22Rv1 (cell line): ENCODE measurements around the gene SACM1L.

Experiments used
- H3K27ac ChIP-seq: fragments of 450-650 bp; 2 replicates; pipeline ENCODE4 v1.5.1; 2017
- ZFX ChIP-seq: fragments of 450-650 bp; IDR thresholded peaks from 2 replicates; pipeline ENCODE4 v1.6.1; 2017; ENCODE audit warnings: antibody characterized with exemption, borderline replicate concordance
- TF ChIP-seq, protein P1 (sequence below): fragments of 450-650 bp; IDR thresholded peaks from 2 replicates; pipeline ENCODE4 v1.5.1; 2017; ENCODE audit warnings: mild to moderate bottlenecking

SACM1L gene

DNA sequence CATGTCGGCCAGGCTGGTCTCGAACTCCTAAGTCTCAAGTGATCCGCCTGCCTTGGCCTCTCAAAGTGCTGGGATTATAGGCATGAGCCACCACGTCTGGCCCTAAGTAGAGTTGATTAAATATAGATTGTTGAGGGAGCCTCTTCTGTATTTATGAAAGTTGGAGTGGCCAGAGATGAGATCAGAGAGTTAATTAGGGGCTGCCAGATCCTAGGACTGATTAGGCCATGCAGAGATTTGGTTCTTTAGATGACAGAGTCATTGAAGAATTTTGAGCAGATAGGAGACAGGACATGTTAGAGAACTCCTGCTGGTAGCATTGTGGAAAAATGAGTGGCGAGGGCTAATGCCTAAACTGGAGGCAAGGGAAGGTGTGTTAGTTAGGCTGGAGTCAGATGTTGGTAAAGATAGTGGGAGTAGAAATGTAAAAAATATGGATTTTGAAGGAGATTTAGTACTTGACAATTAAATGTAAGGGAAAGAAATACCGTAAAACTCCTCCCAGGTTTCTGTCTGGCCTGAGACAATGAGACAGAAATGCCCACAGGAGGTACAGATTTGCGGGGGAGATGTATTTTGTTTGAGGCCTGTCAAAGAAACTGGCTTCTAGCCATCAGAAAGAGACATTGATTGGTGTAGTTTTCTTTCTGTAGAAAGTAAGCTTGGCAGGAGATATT lies 23.4 kb downstream of the SACM1L start:
- TF ChIP-seq, protein P1, sequence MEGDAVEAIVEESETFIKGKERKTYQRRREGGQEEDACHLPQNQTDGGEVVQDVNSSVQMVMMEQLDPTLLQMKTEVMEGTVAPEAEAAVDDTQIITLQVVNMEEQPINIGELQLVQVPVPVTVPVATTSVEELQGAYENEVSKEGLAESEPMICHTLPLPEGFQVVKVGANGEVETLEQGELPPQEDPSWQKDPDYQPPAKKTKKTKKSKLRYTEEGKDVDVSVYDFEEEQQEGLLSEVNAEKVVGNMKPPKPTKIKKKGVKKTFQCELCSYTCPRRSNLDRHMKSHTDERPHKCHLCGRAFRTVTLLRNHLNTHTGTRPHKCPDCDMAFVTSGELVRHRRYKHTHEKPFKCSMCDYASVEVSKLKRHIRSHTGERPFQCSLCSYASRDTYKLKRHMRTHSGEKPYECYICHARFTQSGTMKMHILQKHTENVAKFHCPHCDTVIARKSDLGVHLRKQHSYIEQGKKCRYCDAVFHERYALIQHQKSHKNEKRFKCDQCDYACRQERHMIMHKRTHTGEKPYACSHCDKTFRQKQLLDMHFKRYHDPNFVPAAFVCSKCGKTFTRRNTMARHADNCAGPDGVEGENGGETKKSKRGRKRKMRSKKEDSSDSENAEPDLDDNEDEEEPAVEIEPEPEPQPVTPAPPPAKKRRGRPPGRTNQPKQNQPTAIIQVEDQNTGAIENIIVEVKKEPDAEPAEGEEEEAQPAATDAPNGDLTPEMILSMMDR = no peak
- no peak for TF ChIP-seq ZFX
- H3K27ac ChIP-seq = no peak overlapping the region

DNA sequence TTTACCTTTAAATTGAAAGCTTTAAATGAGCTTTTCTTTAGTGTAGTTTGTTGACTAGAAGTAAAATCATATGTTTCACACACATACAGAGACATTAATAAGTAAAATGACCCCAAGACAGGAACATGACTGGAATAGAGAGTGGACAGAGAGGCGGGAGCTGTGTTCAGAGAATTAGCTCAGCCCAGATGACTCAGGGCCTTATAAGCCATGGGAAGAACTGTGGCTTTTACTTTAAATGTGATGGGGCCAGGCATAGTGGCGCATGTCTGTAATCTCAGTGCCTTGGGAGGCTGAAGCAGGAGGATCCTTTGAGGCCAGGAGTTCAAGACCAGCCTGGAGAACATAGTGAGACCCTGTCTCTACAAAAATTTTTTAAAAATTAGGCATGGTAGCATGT lies 26.7 kb downstream of the SACM1L start:
- TF ChIP-seq ZFX = no peak
- TF ChIP-seq, protein P1 = no peak
- no peak overlapping the region for H3K27ac ChIP-seq

DNA sequence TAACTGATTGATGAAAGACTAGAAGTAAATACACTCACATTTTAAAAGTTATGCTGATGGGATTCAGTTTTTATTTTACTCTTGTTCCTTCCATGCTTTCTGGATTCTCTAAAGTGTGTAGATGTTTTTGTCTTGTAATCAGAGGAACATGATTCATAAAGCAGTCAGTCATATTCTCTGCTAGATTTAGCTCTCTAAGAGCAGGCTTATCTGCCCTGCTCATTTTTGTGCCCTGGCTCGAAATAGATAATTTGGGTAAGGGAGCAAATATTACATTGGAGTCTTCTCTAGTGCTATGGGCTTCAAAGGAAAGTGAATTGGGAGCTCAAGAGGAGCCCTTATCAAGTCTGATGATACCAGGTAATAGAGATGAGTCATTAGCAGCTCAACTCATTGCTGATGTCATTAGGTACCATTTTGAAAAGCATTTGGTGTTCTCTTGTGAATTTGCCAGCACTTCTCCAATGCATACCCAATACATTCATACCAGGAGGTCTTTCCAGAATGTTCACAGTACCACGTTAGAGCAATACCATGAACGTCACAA lies 27.7 kb downstream of the SACM1L start:
- no peak overlapping the region for H3K27ac ChIP-seq
- no peak for TF ChIP-seq ZFX
- TF ChIP-seq, protein P1 = no peak

DNA sequence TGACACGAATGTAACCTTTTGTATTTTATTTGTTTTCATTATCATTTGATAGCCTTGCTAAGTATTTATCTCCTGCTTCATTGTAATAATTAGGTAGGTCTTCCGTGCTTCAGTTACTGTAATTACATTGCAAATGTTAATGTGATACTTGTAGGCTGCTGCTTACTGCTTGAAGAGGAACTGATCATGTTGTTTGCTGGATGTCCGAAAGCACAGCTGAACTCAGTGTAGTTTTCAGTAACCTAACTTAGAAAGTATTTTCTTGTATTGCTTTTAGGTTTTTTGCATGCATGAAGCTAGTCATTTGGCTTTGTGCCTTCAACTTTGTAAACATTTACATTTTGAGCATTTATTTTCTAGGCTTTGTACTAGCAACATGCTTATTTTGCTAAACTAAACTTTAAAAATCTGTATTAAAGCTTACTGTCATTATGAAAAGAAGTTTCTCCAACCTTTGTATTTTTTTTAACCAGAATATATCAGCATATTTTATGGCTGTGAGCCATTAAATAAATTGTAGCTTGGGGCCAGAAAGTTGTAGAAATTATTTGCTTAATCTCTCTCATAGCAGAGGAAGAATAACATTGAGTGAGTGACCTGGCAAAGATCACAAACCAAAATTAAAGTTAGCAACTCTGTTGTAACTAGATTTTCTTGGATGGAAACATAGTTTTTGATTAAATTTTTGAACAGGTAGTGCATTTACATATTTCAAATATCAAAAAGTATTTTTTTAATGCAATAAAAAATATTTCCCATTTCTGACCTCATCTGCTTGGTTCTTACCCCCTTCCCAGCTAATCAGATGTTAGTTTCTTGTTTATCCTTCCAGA lies 30.7 kb downstream of the SACM1L start:
- TF ChIP-seq ZFX = no peak
- TF ChIP-seq, protein P1 = no peak
- H3K27ac ChIP-seq = no peak overlapping the region

DNA sequence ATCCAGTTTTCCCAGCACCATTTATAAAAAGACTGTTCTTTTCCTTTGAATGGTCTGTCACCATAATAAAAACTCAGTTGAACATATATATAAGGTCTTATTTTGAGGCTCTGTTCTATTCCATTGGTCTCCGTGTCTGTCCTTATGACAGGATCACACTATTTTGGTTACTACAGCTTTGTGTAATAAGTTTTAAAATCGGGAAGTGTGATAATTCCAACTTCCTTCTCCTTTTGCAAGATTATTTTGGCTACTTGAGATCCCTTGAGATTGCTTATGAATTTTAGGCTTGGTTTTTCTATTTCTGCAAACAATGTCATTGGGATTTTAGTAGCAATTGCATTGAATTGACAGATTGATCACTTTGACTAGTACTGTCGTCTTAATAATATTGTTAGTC lies 35.7 kb downstream of the SACM1L start:
- no peak overlapping the region for H3K27ac ChIP-seq
- no peak for TF ChIP-seq ZFX
- TF ChIP-seq, protein P1 = no peak

DNA sequence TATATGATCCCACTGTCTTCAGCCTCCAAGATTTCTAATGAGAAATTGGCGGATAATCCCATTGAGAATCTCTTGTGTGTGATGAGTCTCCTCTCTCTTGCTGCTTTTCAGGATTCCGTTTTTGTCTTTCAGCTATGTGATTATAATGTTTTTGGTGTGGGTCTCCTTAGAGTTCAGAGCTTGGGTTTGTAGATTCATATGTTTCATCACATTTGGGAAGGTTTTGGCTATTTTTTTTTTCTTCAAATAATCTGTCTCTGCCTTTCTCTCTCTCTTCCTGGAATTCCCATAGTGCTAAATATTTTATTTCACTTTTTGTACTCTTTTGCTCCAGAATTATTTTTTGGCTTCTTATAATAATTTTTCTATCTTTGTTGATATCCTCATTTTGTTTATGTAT lies 40.4 kb downstream of the SACM1L start:
- H3K27ac ChIP-seq = no peak overlapping the region
- no peak for TF ChIP-seq ZFX

DNA sequence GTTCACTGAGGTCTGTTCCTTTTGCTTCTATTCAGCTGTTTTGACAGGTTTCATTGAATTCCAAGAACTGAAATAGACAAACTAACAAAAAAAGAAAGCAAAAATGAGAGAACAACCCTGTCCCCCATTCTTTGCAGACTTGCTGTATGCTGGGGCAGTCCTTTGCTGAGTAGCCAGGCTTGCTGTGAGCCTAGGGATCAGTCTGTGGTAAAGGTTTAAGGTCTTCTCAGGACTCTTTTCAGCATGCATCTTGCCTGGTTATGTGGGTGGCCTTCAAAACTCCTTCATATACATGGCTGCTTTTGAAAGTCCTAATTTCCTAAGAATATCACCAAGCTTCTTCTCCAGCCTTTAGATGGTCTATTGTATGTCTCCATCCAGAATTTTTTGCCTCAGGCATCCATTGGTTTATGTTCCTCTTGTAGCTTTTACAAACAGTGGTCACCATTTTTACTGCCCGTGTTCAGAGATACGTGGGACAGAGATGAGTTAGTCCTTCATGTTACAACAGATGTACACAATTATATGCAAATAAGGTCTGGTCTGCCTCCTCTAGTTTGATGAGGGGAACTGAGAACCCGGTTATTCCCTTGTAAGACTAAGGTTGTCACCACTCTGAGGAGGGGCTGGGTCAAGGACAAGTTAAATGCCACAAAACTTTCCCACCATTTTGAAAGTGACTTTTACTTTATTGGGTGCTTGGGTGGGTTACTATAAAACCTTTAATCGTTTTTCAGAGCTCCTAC lies 41.4 kb downstream of the SACM1L start:
- no peak overlapping the region for H3K27ac ChIP-seq
- TF ChIP-seq, protein P1 = no peak
- TF ChIP-seq ZFX = no peak
